SK-N-SH treated with all-trans-retinoic acid at 6 μM for 48 hours (cell line): ENCODE results near the gene CEACAM4.

ENCODE experiments used
- ATAC-seq: fragments of 200-7000 bp; cut with Tn5 transposase; 3 replicates; pipeline ENCODE4 v1.9.1; 2020; ENCODE audit warnings: mild to moderate bottlenecking, moderate library complexity
- ARNTL ChIP-seq: fragments of 450-650 bp; formaldehyde crosslinking; IDR thresholded peaks from 2 replicates; pipeline ENCODE4 v1.5.0; 2020; ENCODE audit warnings: low read depth, mild to moderate bottlenecking, moderate library complexity, borderline replicate concordance
- BACH2 ChIP-seq: fragments of 250-450 bp; sonication (Bioruptor Pico); IDR thresholded peaks from 2 replicates; pipeline ENCODE4 v1.9.0; 2021; ENCODE audit warnings: mild to moderate bottlenecking, borderline replicate concordance
- CREB5 ChIP-seq: fragments of 250-450 bp; sonication (Bioruptor Pico); IDR thresholded peaks from 2 replicates; pipeline ENCODE4 v1.5.1; 2020; ENCODE audit warnings: low read depth, mild to moderate bottlenecking, moderate library complexity
- CSDC2 ChIP-seq: fragments of 250-450 bp; sonication (Bioruptor Pico); IDR thresholded peaks from 2 replicates; pipeline ENCODE4 v1.5.0; 2020; ENCODE audit warnings: mild to moderate bottlenecking, moderate library complexity
- CSRNP3 ChIP-seq: fragments of 250-450 bp; sonication (Bioruptor Pico); IDR thresholded peaks from 2 replicates; pipeline ENCODE4 v1.5.1; 2021; ENCODE audit warnings: mild to moderate bottlenecking, moderate library complexity
- ESRRG ChIP-seq: fragments of 250-450 bp; sonication (Bioruptor Pico); IDR thresholded peaks from 2 replicates; pipeline ENCODE4 v1.6.1; 2021; ENCODE audit warnings: mild to moderate bottlenecking
- GLIS3 ChIP-seq: fragments of 250-450 bp; sonication (Bioruptor Pico); IDR thresholded peaks from 2 replicates; pipeline ENCODE4 v1.5.0; 2020; ENCODE audit warnings: mild to moderate bottlenecking, moderate library complexity
- ISL1 ChIP-seq: fragments of 250-450 bp; sonication (Bioruptor Pico); IDR thresholded peaks from 2 replicates; pipeline ENCODE4 v2.1.2; 2022; ENCODE audit warnings: mild to moderate bottlenecking, moderate library complexity
- OSR1 ChIP-seq: fragments of 250-450 bp; sonication (Bioruptor Pico); IDR thresholded peaks from 2 replicates; pipeline ENCODE4 v1.8.0; 2022; ENCODE audit warnings: moderate library complexity, mild to moderate bottlenecking, inconsistent platforms
- PATZ1 ChIP-seq: fragments of 250-450 bp; sonication (Bioruptor Pico); IDR thresholded peaks from 2 replicates; pipeline ENCODE4 v1.8.0; 2020; ENCODE audit warnings: mild to moderate bottlenecking, moderate library complexity, borderline replicate concordance
- POU6F1 ChIP-seq: fragments of 250-450 bp; sonication (Bioruptor Pico); IDR thresholded peaks from 2 replicates; pipeline ENCODE4 v1.8.0; 2021; ENCODE audit warnings: low read depth, mild to moderate bottlenecking, moderate library complexity, borderline replicate concordance
- RARB ChIP-seq: fragments of 250-450 bp; sonication (Bioruptor Pico); IDR thresholded peaks from 2 replicates; pipeline ENCODE4 v1.8.0; 2021; ENCODE audit warnings: mild to moderate bottlenecking, moderate library complexity
- TCF4 ChIP-seq: fragments of 250-450 bp; sonication (Bioruptor Pico); IDR thresholded peaks from 2 replicates; pipeline ENCODE4 v1.8.0; 2021; ENCODE audit warnings: mild to moderate bottlenecking, moderate library complexity, borderline replicate concordance
- TOX ChIP-seq: fragments of 250-450 bp; sonication (Bioruptor Pico); IDR thresholded peaks from 2 replicates; pipeline ENCODE4 v1.8.0; 2021; ENCODE audit warnings: mild to moderate bottlenecking, moderate library complexity, borderline replicate concordance
- TSHZ2 ChIP-seq: fragments of 250-450 bp; sonication (Bioruptor Pico); IDR thresholded peaks from 2 replicates; pipeline ENCODE4 v1.5.0; 2020; ENCODE audit warnings: mild to moderate bottlenecking, moderate library complexity
- ZC3H10 ChIP-seq: fragments of 250-450 bp; sonication (Bioruptor Pico); IDR thresholded peaks from 2 replicates; pipeline ENCODE4 v1.5.1; 2021; ENCODE audit warnings: mild to moderate bottlenecking, moderate library complexity
- ZFP3 ChIP-seq: fragments of 250-450 bp; sonication (Bioruptor Pico); IDR thresholded peaks from 2 replicates; pipeline ENCODE4 v1.5.0; 2020; ENCODE audit warnings: mild to moderate bottlenecking, moderate library complexity
- ZFP30 ChIP-seq: fragments of 450-650 bp; formaldehyde crosslinking; IDR thresholded peaks from 2 replicates; pipeline ENCODE4 v1.5.0; 2022; ENCODE audit warnings: mild to moderate bottlenecking, moderate library complexity
- ZNF565 ChIP-seq: fragments of 450-650 bp; formaldehyde crosslinking; conservative IDR thresholded peaks from 2 replicates; pipeline ENCODE4 v1.5.0; 2020; ENCODE audit warnings: low read depth, mild to moderate bottlenecking, moderate library complexity
- ZNF70 ChIP-seq: fragments of 450-650 bp; formaldehyde crosslinking; IDR thresholded peaks from 2 replicates; pipeline ENCODE4 v1.5.0; 2020; ENCODE audit warnings: mild to moderate bottlenecking, moderate library complexity
- ZNF8 ChIP-seq: fragments of 450-650 bp; formaldehyde crosslinking; IDR thresholded peaks from 2 replicates; pipeline ENCODE4 v1.5.0; 2020; ENCODE audit warnings: mild to moderate bottlenecking, moderate library complexity

CEACAM4 gene

GRCh38 chr19:41597600-41598041, 29.3 kb downstream of the CEACAM4 start:
- TF ChIP-seq ZFP3 (CRISPR knock-in tag) (no peak), TSHZ2 (CRISPR knock-in tag) (no peak), ZNF70 (CRISPR knock-in tag) (no peak), ZC3H10 (CRISPR knock-in tag) (no peak), POU6F1 (CRISPR knock-in tag) (no peak), ISL1 (CRISPR knock-in tag) (no peak), OSR1 (CRISPR knock-in tag) (no peak), GLIS3 (no peak), PATZ1 (CRISPR knock-in tag) (no peak), ZNF8 (CRISPR knock-in tag) (no peak), CREB5 (CRISPR knock-in tag) (no peak), ZNF565 (CRISPR knock-in tag) (no peak), CSRNP3 (CRISPR knock-in tag) (no peak), ESRRG (CRISPR knock-in tag) (no peak), ARNTL (CRISPR knock-in tag) (no peak), TOX (CRISPR knock-in tag) (no peak), ZFP30 (CRISPR knock-in tag) (no peak), RARB (CRISPR knock-in tag) (no peak)
- peak; percentile 95 for ATAC-seq

GRCh38 chr19:41595890-41596280, 31.0 kb downstream of the CEACAM4 start:
- ATAC-seq: no peak; the same call in 2 of the 3 replicates
- TF ChIP-seq ZNF70 (CRISPR knock-in tag): no peak
- TF ChIP-seq ISL1 (CRISPR knock-in tag): no peak
- no peak for TF ChIP-seq TCF4 (CRISPR knock-in tag)
- TF ChIP-seq POU6F1 (CRISPR knock-in tag): no peak
- TF ChIP-seq ARNTL (CRISPR knock-in tag): no peak
- TF ChIP-seq OSR1 (CRISPR knock-in tag): no peak
- TF ChIP-seq CSDC2 (CRISPR knock-in tag): no peak
- no peak for TF ChIP-seq ZNF8 (CRISPR knock-in tag)
- TF ChIP-seq TSHZ2 (CRISPR knock-in tag): no peak
- no peak for TF ChIP-seq BACH2 (CRISPR knock-in tag)
- TF ChIP-seq RARB (CRISPR knock-in tag): no peak
- no peak for TF ChIP-seq PATZ1 (CRISPR knock-in tag)
- no peak for TF ChIP-seq GLIS3
- no peak for TF ChIP-seq ZNF565 (CRISPR knock-in tag)
- TF ChIP-seq TOX (CRISPR knock-in tag): no peak
- no peak for TF ChIP-seq CREB5 (CRISPR knock-in tag)
